ENCODE data around the gene BSND. TPM values are rescaled to one million over a fixed set of nuclear protein-coding genes. Genes with fewer than 3 reads are reported as not detected.

BSND gene
- total RNA-seq, 1 experiment from 2014 or later = 0.17 TPM

DNA sequence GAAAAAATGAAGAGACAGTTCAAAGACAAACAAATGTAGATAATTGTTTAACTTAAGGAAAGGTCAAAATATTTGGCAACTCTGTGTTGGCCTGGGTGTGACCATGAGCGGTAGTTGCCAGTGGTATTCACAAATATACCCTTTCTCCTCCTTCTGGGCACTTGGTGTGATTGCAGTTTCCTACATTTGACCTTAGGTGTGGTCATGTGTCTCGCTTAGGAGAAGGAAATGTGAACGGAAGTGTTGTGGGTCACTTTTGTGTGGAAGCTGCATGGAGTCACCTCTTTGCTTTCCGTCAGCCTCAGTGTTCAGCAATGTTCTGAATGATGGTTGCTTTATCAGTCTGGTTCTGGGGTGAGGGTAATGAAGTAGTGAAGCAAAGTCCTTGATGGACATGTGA is 37.2 kb downstream of the BSND start:
- Histone ChIP-seq H3K56ac (ENCODE audit: insufficient read length, low read depth, low read length) (no peak overlapping the region), H3K18ac (ENCODE audit: insufficient read length, low read depth, low read length) (no peak overlapping the region), H2AFZ (ENCODE audit: low read length) (no peak overlapping the region), H3K79me2 (ENCODE audit: insufficient read depth, low read length) (peaks cover 2% of the 10 kb centered on the region; the same call in 1 of the 2 replicates), H2AK5ac (ENCODE audit: insufficient read length, low read length) (no peak overlapping the region), H2BK120ac (ENCODE audit: low read depth, low read length, poor library complexity, severe bottlenecking) (no peak overlapping the region), H2BK15ac (ENCODE audit: low read depth, low read length) (no peak overlapping the region), H2BK20ac (ENCODE audit: low read depth, low read length, poor library complexity, severe bottlenecking) (no peak overlapping the region), H4K91ac (ENCODE audit: insufficient read length, low read depth, low read length) (no peak overlapping the region), H4K8ac (replicated peaks; ENCODE audit: insufficient read length, low read depth, low read length) (no peak overlapping the region), H4K20me1 (ENCODE audit: control insufficient read depth, insufficient read depth, insufficient read length) (no peaks in the 10 kb centered on the region), H3K27ac (ENCODE audit: insufficient read length, low read depth, low read length) (no peak overlapping the region), H2BK12ac (ENCODE audit: insufficient read length, low read depth, low read length) (no peak overlapping the region), H3K9ac (ENCODE audit: extremely low read depth, insufficient read length, low read length) (no peak overlapping the region), H4K5ac (ENCODE audit: insufficient read length, low read depth, low read length) (no peak overlapping the region), H3T11ph (ENCODE audit: low read length) (no peak overlapping the region), H3K27me3 (ENCODE audit: insufficient read depth, low read length) (peaks cover 11% of the 10 kb centered on the region; the same call in 1 of the 2 replicates), H3K79me1 (ENCODE audit: insufficient read depth, low read depth, low read length, poor library complexity, severe bottlenecking) (no peaks in the 10 kb centered on the region), H3K14ac (ENCODE audit: insufficient read depth, low read length) (no peak overlapping the region), H3K9me3 (ENCODE audit: control insufficient read depth, low read depth, low read length) (no peaks in the 10 kb centered on the region), H3K4me1 (ENCODE audit: insufficient read depth, low read length) (peaks cover 5% of the 10 kb centered on the region; the same call in 1 of the 2 replicates), H3K4me2 (ENCODE audit: insufficient read depth, insufficient read length, low read length) (no peak overlapping the region), H3K23me2 (ENCODE audit: insufficient read length, low read depth, low read length, poor library complexity, severe bottlenecking) (peaks cover 17% of the 10 kb centered on the region), H2BK5ac (ENCODE audit: insufficient read length, low read length) (no peak overlapping the region), H3K23ac (ENCODE audit: insufficient read length, low read depth, low read length) (no peak overlapping the region), H3K4ac (ENCODE audit: low read depth, low read length) (no peak overlapping the region)
- WGBS (ENCODE audit: extremely low coverage, insufficient read length, low lambda C conversion rate) = no CpG with 5 or more reads among the region's 4 CpGs
- no peak for DNase-seq
- TF ChIP-seq, protein P1, sequence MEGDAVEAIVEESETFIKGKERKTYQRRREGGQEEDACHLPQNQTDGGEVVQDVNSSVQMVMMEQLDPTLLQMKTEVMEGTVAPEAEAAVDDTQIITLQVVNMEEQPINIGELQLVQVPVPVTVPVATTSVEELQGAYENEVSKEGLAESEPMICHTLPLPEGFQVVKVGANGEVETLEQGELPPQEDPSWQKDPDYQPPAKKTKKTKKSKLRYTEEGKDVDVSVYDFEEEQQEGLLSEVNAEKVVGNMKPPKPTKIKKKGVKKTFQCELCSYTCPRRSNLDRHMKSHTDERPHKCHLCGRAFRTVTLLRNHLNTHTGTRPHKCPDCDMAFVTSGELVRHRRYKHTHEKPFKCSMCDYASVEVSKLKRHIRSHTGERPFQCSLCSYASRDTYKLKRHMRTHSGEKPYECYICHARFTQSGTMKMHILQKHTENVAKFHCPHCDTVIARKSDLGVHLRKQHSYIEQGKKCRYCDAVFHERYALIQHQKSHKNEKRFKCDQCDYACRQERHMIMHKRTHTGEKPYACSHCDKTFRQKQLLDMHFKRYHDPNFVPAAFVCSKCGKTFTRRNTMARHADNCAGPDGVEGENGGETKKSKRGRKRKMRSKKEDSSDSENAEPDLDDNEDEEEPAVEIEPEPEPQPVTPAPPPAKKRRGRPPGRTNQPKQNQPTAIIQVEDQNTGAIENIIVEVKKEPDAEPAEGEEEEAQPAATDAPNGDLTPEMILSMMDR (conservative IDR thresholded peaks at IDR 0.05) = peak; percentile 44
- H3K9me3 Mint-ChIP-seq = peaks cover 0 to 6% of the 10 kb centered on the region in 2 experiments
- H3K27me3 Mint-ChIP-seq (ENCODE audit: low read depth) = peaks cover 41% of the 10 kb centered on the region
- H3K4me1 Mint-ChIP-seq = peaks cover 24 to 34% of the 10 kb centered on the region in 2 experiments
- no peak overlapping the region for H3K4me3 Mint-ChIP-seq
- peaks cover 5 to 7% (median 6%) of the 10 kb centered on the region in 3 experiments; a peak in 4 of 7 replicates for H3K36me3 Mint-ChIP-seq (ENCODE audit: insufficient read depth in 1 of 3, low read depth in 3 of 3)
- no peak overlapping the region for H3K27ac Mint-ChIP-seq
